Right kidney (tissue), 1 donor: Measurements from ENCODE around the gene LINGO4.
A peak's percentile ranks its signal among the peaks of the same experiment; 100 is the strongest.

ENCODE experiments used
- DNase-seq: peaks from one replicate; pipeline ENCODE4 v3.0.0-alpha.2; 2016

LINGO4 gene

GRCh38 chr1:151814426-151814825, 9.2 kb upstream of the LINGO4 start:
- no peak for DNase-seq

GRCh38 chr1:151813271-151813977, 8.2 kb upstream of the LINGO4 start:
- DNase-seq = no peak

GRCh38 chr1:151811181-151811580, 6.0 kb upstream of the LINGO4 start:
- DNase-seq = no peak

GRCh38 chr1:151809985-151810556, 4.9 kb upstream of the LINGO4 start:
- DNase-seq = no peak

- no peak for DNase-seq
Observed at GRCh38 chr1:151809290-151809984, 4.2 kb upstream of the LINGO4 start.

- DNase-seq = no peak
Observed at GRCh38 chr1:151807766-151808165, 2.5 kb upstream of the LINGO4 start.

GRCh38 chr1:151807131-151807530, 1.9 kb upstream of the LINGO4 start:
- no peak for DNase-seq

GRCh38 chr1:151806170-151806569, 951 bp upstream of the LINGO4 start:
- DNase-seq = no peak

GRCh38 chr1:151803915-151804314, 1.3 kb downstream of the LINGO4 start:
- no peak for DNase-seq

GRCh38 chr1:151803164-151803563, 2.1 kb downstream of the LINGO4 start:
- DNase-seq = no peak

- no peak for DNase-seq
Observed at GRCh38 chr1:151802372-151802771, 2.8 kb downstream of the LINGO4 start.

GRCh38 chr1:151801846-151802245, 3.4 kb downstream of the LINGO4 start:
- no peak for DNase-seq

- DNase-seq = no peak
Observed at GRCh38 chr1:151801310-151801820, 3.9 kb downstream of the LINGO4 start.

GRCh38 chr1:151800830-151801229, 4.4 kb downstream of the LINGO4 start:
- DNase-seq = no peak

GRCh38 chr1:151799179-151800022, 5.8 kb downstream of the LINGO4 start:
- no peak for DNase-seq

GRCh38 chr1:151798571-151798970, 6.6 kb downstream of the LINGO4 start:
- DNase-seq = no peak

- no peak for DNase-seq
Observed at GRCh38 chr1:151790940-151791651, 14.1 kb downstream of the LINGO4 start.

- DNase-seq = peak; percentile 85
Observed at GRCh38 chr1:151790071-151790939, 14.9 kb downstream of the LINGO4 start, which contains the start of gene TDRKH. TDRKH (minus strand) TSS chr1:151790500; CDS start chr1:151783022, 7,478 bp downstream.

- no peak for DNase-seq
Observed at GRCh38 chr1:151787689-151788088, 17.5 kb downstream of the LINGO4 start.

GRCh38 chr1:151783796-151784195, 21.4 kb downstream of the LINGO4 start:
- no peak for DNase-seq

GRCh38 chr1:151782741-151783140, 22.5 kb downstream of the LINGO4 start:
- no peak for DNase-seq
